ENCODE data around the gene ABCF2. TPM values are rescaled to one million over a fixed set of nuclear protein-coding genes. Genes with fewer than 3 reads are reported as not detected.

ABCF2 gene
- total RNA-seq, 1 experiment from 2014 or later: 73.6 TPM

DNA sequence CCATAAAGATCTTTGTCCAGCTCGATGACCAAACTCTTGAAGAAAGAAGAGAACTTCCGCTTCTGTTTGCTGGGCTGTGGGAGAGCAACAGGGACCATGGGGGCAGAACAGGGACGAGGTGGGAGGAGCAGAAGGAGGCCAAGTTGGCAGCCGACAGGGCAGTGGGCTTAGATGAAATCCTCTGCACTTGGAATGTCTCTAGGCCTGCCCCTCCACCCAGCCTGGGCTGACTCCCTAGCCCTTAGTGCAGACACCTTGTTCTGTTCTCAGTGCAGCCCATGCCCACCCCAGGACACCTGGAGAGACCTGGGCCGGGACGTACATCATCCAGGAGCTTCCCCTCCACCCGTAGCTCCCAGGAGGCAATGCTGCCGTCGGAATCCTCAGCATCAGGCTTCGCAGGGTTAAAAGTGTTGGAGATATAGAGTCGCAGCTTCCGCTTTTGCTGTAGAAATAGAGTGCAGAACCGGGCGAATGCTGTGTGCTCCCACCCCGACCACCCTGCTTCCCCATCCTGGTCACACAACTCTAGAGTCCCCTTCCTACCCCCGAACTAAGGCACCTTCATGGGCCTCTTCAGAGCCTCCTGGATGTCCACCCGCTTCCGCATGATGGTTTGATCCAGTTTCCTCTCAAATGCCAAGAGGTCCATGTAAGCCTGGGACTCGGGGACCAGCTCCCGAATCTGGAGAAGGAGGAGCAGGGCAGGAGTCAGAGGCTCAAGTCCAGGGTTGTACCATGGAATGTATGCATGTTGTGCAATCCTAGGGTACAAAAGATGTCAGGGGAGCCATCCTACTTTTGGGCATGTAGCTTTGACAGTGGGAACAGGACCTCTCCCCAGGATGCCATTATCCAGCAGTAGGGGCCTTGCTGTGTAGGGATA lies 15.4 kb upstream of the ABCF2 start:
- DNase-seq (ENCODE audit: extremely low read depth, low read depth): no peak

DNA sequence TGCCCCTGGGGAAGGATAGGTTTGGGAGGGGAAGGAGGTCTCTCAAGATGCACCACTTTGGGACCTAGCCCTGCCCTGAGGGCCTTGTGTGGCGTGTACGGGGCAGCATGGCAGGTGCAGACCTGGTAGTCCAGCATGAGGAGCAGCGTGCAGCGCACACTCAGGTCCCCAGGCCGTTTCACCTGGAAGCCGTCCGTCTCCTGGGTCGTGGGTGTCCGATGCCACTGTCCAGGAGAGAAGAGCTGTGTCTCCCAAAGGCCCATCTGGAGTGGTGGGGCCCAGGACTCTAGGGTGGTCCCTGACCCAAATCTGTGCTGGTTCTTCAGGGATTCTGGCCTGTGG lies 14.7 kb upstream of the ABCF2 start:
- DNase-seq (ENCODE audit: extremely low read depth, low read depth): no peak

DNA sequence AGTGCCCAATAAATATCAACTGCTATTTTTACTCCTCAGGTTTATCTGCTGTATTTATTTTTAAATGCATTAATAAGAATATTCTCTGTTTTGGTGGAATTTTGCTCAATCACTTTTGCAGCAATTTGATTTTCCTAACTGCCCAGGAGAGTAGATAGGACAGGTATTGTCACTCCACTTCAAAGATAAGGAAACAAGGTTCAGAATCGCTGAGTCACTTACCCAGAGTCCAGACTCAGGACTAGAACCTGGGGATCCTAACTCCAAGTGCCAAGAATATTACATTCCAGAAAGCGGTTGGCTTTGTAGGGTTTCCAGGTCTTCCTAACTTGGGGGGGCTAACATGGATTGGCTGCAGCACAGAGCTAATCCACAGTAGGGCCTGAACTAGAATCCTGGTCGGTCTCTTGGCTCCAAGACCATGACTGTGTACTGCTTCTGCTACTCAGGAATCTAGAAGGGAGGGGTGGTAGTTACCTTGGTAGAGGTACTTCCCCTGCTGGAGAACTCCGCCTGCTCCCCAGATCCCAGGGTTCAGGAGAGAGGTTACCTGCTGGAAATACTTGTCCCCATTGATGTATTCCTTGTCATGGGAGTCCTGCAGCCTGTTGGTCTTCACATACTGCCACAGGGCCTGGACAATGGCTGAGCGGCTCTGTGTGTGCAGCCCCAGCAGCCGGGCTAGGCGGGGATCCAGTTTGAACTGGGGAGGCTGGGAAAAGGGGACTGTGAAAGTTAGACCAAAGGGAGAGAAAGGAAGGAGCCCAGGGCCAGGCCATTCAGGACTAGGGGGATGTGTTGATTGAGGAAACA lies 14.1 kb upstream of the ABCF2 start:
- DNase-seq (ENCODE audit: extremely low read depth, low read depth): no peak

DNA sequence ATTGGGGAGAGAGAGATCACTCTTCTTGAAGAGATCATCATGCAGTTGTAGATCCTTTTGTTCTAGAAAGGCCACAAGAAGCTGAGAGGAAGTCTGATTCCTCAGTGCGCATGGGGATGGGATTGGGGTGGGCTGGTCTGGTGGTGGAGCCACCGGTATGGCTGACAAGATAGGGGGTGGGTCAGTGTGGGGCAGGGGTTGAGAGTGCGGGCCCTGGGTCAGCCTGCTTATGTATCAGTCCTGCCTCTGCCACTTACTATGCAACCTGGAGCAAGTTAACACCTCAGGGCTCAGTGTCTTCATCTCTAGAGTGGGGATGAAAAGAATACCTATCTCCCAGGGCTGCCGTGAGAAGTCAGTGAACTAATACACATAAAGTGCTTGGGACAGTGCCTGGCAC lies 13.5 kb upstream of the ABCF2 start:
- no peak for DNase-seq (ENCODE audit: extremely low read depth, low read depth)

DNA sequence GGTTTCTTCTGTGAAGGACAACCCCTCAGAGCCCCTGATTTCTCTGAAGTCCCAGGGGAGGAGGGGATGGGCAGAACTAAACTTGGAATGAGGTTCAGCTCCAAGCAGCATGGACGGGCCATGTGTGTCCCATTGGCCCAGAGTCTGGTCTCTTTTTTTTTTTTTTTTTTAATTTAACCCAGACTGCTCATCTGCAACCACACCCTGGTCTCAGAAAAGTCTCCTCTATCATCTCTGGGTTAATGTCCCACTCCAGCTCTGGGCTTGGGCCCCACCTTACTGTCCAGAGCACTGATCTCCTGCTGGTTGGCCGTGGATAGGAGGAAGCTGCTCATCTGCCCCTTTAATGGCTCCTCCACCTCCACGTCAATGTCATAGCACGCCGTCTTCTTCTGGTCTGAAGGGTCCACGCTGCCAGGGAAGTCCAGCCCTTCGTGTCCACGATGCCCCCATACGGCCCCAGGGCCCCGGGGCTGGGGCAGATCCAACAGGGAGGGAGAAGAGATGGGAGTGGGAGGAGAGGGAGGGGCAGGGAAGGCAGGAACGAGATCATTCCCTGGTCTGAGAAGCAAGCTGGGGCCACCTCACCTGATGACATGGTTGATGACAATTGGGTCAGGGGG lies 12.9 kb upstream of the ABCF2 start:
- no peak for DNase-seq (ENCODE audit: extremely low read depth, low read depth)

DNA sequence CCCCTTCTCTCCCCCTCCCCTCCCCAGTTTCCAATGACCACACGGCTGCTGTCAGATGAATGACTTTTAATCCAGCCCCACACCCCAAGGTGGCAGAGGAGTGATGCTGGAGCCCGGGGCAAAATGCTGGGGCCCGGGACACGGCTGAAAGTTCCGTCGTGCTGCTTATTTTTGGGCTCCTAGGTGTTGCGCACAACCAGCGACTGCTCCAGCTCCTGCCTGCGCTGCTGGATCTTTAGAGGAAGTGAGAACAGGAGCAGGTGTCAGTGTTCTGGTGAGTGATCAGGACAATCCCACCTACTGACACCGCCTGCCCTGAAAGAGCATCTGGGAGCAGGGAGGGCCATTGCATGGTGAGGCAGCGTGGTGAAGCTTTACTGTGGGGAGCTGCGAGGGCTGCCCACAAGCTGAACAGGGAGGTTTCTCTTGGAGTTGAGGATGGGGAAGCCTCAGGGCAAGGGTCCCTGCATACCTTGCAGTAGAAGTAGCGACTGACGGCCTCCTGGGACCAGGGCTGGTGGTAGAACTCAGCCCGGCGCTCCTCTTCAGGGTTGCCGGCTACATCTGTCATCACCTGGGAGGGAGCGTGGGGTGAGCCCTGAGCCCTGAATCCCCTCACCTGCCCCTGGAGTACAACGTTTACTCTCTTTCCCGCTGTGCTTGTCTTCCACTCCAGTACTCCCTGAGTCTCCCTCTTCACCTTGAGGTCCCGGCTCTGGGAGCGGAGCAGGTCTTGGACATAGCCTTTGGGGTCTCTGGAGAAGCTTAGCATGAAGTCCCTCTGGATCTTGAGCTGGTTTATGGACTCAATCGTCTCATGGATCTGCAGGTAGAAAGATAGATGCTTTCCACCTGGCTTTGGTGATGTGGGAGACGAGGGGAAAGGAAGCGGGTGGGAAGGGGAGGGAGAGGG lies 12.2 kb upstream of the ABCF2 start:
- DNase-seq (ENCODE audit: extremely low read depth, low read depth): no peak

DNA sequence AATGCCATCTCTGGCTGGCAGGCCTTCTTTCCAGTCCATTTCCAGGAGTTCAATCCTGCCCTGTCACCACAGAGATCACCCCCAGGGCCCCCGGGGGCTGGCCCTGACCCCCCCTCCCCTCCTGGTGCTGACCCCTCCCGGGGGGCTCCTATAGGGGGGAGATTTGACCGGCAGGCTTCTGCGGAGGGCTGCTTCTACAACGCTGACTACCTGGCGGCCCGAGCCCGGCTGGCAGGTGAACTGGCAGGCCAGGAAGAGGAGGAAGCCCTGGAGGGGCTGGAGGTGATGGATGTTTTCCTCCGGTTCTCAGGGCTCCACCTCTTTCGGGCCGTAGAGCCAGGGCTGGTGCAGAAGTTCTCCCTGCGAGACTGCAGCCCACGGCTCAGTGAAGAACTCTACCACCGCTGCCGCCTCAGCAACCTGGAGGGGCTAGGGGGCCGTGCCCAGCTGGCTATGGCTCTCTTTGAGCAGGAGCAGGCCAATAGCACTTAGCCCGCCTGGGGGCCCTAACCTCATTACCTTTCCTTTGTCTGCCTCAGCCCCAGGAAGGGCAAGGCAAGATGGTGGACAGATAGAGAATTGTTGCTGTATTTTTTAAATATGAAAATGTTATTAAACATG lies 11.3 kb upstream of the ABCF2 start:
- DNase-seq (ENCODE audit: extremely low read depth, low read depth): no peak

DNA sequence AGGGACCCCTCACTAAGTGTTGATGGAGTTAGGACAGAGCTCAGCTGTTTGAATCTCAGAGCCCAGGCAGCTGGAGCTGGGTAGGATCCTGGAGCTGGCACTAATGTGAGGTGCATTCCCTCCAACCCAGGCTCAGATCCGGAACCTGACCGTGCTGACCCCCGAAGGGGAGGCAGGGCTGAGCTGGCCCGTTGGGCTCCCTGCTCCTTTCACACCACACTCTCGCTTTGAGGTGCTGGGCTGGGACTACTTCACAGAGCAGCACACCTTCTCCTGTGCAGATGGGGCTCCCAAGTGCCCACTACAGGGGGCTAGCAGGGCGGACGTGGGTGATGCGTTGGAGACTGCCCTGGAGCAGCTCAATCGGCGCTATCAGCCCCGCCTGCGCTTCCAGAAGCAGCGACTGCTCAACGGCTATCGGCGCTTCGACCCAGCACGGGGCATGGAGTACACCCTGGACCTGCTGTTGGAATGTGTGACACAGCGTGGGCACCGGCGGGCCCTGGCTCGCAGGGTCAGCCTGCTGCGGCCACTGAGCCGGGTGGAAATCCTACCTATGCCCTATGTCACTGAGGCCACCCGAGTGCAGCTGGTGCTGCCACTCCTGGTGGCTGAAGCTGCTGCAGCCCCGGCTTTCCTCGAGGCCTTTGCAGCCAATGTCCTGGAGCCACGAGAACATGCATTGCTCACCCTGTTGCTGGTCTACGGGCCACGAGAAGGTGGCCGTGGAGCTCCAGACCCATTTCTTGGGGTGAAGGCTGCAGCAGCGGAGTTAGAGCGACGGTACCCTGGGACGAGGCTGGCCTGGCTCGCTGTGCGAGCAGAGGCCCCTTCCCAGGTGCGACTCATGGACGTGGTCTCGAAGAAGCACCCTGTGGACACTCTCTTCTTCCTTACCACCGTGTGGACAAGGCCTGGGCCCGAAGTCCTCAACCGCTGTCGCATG lies 10.5 kb upstream of the ABCF2 start:
- DNase-seq (ENCODE audit: extremely low read depth, low read depth): no peak

DNA sequence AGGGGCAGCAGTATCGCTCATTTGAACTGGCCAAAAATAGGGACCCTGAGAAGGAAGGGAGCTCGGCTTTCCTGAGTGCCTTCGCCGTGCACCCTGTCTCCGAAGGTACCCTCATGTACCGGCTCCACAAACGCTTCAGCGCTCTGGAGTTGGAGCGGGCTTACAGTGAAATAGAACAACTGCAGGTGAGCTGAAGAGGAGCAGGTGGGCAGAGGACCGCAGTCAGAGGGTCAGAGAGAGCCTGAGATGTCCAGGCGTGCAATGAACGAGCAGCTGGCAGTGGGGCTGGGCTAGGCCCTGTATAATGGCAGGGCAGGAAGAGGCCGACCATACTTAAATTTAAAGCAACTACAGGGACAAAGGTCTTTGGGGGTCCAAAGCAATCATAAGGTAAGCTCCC lies 9.4 kb upstream of the ABCF2 start:
- no peak for DNase-seq (ENCODE audit: extremely low read depth, low read depth)

DNA sequence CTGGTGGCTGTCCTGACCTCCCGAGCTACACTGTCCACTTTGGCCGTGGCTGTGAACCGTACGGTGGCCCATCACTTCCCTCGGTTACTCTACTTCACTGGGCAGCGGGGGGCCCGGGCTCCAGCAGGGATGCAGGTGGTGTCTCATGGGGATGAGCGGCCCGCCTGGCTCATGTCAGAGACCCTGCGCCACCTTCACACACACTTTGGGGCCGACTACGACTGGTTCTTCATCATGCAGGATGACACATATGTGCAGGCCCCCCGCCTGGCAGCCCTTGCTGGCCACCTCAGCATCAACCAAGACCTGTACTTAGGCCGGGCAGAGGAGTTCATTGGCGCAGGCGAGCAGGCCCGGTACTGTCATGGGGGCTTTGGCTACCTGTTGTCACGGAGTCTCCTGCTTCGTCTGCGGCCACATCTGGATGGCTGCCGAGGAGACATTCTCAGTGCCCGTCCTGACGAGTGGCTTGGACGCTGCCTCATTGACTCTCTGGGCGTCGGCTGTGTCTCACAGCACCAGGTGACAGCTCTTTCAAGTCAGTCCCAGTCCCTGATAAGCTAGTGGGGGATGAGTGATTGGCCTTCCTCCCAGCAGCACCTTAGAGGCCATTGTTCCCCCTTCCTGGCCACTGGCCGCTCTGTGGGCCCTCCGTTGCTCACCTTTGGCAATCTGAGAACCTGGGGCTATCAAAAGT lies 8.2 kb upstream of the ABCF2 start:
- DNase-seq (ENCODE audit: extremely low read depth, low read depth): no peak

DNA sequence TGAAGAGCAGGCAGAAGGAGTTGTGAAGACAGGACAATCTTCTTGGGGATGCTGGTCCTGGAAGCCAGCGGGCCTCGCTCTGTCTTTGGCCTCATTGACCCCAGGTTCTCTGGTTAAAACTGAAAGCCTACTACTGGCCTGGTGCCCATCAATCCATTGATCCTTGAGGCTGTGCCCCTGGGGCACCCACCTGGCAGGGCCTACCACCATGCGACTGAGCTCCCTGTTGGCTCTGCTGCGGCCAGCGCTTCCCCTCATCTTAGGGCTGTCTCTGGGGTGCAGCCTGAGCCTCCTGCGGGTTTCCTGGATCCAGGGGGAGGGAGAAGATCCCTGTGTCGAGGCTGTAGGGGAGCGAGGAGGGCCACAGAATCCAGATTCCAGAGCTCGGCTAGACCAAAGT lies 6.8 kb upstream of the ABCF2 start:
- DNase-seq (ENCODE audit: extremely low read depth, low read depth): no peak

DNA sequence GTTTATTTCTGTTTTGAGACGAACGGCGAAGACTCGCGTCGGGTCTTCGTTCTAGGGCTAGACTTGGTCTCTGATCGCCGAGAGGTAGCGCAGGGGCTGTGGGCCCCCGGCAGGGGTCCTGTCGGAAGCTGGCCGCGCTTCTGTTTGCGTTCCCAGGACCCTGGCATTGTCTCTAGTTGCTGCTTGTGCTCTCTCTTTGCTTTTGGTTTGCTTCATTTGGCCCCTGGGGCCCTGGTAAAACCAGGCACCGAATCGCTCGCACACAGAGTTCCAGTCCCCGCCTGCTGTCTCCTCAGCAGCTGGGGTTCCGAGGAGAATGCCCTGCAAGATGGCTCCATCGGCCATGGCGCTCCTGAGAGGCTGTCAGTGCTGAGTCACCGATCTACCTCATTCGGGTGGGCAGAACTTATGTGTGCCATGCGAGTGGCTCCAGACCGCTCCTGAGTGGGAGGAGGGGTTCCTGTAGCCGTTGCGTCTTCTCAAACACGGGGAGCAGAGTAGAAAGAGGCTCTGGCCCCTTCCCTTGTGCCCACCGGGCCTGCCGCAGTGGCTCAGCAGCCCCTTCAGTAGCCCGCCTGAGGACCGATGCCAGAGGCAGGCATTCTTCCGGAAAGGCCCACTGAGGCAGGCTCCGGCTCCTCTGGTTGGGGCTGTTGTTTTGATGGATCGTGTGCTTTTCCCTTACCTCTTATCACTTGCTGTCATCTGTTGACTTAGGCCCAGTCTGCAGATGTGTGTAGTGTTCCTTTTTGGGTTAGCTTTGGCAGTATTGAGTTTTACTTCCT lies 6.1 kb upstream of the ABCF2 start:
- peak; percentile 63 for DNase-seq (ENCODE audit: extremely low read depth, low read depth)

DNA sequence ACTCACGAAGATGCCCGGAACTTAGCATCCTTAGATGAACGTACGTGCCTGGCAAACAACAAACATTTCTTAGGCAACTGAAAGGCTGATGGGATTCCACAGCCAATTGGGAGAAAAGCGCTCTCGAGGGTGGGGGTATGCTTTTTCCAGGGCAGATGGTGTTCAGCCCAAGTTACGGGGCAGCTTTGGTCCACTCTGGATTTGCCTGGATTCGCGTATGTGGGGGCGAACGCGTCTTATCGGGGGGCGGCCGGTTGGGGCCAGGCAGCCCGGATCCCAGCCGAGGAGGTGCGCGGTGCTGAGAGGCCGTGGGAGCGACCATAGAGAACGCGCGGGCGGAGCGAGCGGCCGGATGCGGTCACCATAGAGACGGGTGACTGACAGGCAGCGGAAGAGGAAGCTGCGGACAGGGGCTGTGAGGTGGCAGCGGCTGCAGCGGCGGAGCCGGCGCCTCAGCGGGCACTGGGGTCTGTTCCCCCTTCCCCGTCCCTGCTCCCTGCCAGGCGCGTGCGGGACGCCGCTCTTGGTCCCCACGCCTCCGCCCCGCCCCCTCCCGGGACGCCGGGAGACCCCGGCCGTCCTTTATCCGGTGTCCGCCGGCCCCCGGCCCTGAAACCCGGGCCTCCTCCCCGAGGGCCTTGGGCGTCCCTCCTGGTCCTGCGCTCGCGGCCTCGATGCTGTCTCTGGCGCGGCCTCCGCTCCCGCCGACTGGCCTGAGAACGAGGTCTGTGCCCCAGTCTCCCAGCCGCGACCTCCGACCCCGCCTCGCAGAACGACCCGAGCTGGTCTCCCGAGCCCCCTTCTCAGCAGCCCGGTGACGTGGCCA lies 5.3 kb upstream of the ABCF2 start, which contains the start of gene CHPF2:
CHPF2 (plus strand) TSS at position 393 of the 826 bp plus-strand sequence. CDS start 1,529 bp downstream, outside the sequence.
- peak; percentile 83 for DNase-seq (ENCODE audit: extremely low read depth, low read depth)

DNA sequence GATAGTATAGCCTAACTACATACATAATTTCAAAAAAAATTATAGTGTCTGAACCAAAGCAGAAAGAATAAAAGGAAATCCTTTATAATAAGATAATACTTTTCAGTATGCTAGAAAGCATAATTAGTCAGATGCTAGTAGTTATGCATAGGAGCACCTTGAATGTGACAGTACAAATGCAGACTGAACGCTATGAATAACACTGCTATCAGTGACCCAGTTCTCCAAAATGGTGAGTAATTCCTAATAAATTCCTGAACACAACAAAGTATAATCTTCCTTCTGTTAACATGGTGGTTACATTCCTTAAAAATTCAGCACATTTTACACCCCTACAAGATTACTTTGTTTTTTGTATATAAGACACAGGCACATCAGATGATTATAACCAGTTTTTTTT lies 4.1 kb upstream of the ABCF2 start:
- DNase-seq (ENCODE audit: extremely low read depth, low read depth): no peak

DNA sequence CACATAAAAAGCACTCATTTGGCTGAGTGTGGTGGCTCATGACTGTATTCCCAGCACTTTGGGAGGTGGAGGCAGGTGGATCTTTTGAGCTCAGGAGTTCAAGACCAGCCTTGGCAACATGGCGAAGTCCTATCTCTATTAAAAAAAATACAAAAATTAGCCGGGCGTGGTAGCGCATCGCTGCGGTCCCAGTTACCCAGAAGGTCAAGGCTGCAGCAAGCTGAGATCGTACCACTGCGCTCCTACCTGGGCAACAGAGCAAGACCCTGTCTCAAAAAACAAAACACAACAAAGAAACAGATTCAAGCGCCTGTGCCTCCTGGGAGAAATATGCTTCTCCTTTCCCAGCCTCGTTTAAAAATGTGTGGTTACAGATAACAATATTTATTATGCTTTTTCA lies 2.2 kb upstream of the ABCF2 start:
- DNase-seq (ENCODE audit: extremely low read depth, low read depth): no peak

DNA sequence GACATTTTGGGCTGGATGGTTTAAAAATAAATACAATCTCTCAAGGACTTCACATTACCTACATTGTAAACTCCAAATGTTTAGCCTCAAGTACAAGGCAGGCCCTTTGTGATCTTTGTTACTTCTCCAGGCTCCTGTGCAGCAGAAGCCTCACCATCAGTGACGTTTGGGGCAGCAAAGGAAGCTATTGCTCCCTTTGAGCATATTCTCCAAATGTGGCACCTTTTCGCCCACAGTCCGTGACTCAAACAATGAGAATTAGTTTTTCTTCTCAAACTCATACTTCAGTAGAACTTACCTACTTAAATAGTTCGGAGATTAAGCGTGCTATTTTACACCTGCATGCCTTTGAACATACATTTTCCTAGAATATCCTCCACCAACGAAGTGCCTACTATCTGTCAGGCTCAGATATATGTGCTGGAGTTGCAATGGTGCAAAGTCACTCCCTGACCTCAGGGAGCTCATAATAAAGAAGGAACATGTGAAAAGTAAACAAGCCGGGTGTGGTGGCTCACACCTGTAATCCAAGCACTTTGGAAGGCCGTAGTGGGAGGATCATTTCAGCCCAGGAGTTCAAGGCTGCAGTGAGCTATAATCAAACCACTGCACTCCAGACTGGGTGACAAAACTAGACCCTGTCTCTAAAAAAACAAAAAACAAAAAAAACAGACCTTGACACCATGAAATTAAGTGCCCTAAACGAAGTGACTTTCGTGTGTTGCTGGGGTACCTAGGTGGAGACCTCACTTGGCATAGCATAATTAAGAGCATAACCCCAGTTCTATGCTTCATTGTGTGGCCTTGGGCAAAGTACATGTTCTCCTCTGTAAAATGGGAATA lies 1.2 kb upstream of the ABCF2 start:
- DNase-seq (ENCODE audit: extremely low read depth, low read depth): no peak

Measured in NCI-H460 (cell line).